HG03066 (cell line): ENCODE data around the gene NACC1.

Experiments
- ATAC-seq: cut with Tn5 transposase; IDR thresholded peaks from one replicate; pipeline ENCODE4 v1.9.1; 2021; ENCODE audit warnings: low read depth; ENCODE audit not compliant: unreplicated experiment

The NACC1 gene

DNA sequence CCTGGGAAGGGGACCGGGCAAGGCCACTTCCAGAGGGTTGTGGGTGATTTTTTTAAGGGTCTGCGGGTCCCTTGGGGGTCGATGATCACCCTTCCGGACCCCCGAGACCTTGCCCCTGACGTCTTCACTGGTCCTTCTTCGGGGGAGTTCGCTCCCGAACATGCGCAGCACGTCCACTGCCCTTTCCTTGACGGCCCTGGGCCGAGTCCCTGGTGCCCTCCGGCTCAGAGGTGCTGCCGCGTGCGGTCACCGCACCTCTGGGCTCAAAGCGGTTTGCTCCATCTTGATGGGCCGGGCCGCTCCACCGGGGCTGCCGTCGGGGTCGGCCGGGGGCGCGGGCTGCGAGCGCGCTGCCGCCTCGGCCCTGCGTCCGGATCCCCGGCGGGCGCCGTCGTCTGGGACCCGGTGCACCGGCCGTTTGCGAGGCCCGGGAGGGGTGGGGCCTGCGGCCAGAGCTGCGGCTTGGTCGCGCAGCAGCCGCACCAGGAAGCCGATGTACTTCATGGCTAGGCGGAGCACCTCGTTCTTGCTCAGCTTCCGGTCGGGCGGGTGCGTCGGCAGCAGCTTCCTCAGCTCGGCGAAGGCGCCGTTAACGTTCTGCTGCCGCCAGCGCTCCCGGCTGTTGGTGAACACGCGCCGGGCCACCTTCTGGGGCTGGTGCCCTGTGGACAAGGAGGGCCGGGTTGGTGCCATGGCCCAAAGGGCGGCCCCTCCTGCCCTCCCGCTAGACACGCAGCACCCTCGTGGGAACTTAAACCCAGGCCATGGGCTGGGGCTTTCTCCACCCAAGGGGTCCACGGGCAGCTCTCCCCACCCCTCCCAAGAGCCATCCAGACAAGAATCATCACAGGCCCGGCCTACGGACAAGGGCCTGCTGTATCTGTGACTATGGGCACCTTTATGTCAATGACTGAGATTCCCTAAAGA is 18.7 kb upstream of the NACC1 start:
- ATAC-seq, result no peak

GRCh38 chr19:13100031-13100588 is 18.0 kb upstream of the NACC1 start:
- ATAC-seq, result no peak

GRCh38 chr19:13100841-13101589 is 17.0 kb upstream of the NACC1 start:
- ATAC-seq, result no peak

- ATAC-seq, result no peak
Measured at GRCh38 chr19:13101590-13102415, 16.3 kb upstream of the NACC1 start.

DNA sequence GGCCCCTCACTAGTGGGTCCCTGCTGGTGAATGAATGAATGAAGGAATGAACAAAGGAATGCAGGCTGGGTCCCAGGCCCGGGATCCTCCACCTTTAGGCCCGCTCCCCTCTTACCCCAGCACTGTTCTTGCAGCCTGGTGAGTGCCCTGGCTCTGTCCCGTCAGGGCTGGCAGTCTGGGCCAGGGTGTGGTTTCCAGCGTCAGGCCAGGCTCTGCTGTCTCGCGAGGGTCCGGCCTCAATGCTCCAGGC is 15.7 kb upstream of the NACC1 start:
- no peak for ATAC-seq

- ATAC-seq, result no peak
Measured at GRCh38 chr19:13102666-13103580, 15.1 kb upstream of the NACC1 start, which contains the start of gene LYL1. LYL1 (minus strand) TSS chr19:13102858; CDS start chr19:13101171, 1,687 bp downstream.

GRCh38 chr19:13103581-13104359 is 14.3 kb upstream of the NACC1 start:
- no peak for ATAC-seq

GRCh38 chr19:13104360-13104847 is 13.7 kb upstream of the NACC1 start:
- ATAC-seq, result no peak

DNA sequence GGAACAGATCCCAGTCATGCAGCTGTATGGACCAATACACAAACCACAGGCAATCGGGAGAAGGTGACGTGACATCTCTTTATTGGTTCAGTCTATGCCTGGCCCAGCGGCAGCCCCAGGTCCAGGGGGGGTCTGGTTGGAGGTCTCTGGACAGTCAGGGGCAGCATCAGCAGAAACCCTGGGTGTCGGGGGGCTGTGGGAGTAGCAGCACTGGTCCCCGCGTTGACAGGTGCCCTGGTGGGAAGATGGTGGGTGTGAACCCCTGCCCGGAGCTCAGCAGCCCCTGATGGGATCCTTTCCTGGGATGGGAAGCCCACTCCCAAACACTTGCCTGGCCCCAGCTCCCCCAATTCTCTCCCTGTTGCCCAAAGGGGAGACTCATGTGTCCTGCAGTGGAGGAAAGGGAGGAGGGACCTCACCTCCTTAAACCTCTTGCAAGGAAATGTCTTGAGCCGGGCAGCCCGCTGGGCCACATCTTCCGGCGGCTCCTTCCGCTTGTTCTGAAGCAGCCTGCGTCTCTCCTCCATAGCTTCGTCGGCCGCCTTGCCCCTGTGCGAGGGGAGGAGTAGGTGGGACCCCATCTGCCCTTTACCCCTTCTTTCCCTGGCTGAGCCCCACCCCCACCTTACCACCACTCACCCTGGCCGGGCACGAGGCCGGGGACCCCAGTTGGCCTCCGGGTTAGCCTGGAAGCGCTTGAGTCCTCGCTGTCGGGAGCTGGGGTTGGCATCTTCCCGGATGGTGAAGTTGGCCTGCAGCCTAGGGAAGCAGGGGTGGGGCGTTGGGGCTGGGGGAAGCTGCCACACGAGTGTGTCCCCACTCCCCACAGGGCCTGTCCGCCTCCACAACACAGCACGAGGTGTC is 13.0 kb upstream of the NACC1 start:
- no peak for ATAC-seq

DNA sequence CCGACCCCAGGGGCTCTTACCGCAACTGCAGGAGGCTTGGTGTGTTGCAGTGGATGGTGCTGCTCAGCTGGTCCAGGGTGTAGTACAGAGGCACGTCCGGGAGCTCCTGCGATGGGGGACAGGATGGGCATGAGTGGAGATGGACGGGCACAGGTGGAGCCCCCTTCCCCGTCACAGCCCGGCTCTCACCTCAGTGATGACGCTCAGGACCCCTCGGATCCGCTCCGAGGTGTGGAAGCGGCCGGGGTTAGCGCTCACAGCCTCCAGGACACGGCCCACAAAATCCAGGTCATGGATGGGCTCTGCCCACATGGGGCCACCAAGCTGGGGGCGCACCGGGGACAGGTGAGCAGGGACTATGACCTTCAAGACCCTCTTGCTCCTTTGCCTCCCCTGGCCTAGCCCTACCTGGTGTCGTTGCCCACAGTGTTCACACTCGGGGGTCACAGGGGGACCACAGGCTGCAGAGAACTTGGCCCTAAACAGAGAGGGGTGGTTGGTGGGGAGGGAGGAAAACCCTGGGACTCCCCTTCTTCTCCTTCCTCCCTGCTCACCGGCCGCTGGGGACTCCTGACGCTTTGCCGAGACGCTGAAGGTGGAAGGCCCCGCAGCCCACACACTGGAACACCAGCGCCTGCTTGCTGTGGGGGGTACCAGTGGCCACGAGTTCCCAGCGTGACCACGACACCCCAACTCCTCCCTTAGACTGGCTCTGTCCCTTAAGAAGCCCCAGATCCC is 8.5 kb upstream of the NACC1 start:
- ATAC-seq, result no peak

DNA sequence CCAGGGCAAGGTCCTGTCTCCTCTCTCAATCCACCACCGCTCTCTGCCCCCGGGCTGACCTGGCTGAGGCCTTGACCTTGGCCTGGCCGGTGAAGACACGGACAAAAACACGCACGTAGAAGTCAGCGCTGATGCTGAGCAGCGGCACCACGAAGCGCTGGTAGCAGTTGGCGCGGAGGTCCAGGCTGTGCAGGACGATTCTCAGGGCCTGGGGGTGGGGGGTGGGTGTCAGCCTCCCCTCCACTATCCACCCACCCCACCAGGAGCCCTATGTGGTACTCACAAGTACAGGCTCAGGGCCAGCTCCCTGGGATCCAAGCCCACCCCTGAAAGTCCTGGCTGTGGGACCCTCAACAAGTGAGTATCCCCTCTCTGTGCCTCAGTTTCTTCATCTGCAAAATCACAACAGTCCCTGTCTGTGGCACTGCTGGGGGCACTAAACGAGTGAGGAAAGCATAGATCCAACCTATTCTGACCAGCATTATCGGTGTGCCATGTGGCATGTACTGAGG is 7.9 kb upstream of the NACC1 start:
- ATAC-seq, result no peak

- ATAC-seq, result no peak
Measured at GRCh38 chr19:13112555-13112954, 5.5 kb upstream of the NACC1 start.

- no peak for ATAC-seq
Measured at GRCh38 chr19:13115936-13116281, 2.2 kb upstream of the NACC1 start.

GRCh38 chr19:13116282-13117175 is 1.5 kb upstream of the NACC1 start, which contains the start of gene TRMT1:
TRMT1 (minus strand) TSS chr19:13116740; CDS start chr19:13116399, 341 bp downstream.
- peak; percentile 55 for ATAC-seq

- ATAC-seq, result peak; percentile 6
Measured at GRCh38 chr19:13117176-13117771, 790 bp upstream of the NACC1 start.
